Bronchial epithelial cell (primary cell): ENCODE data around the gene FRK. TPM values are rescaled to one million over a fixed set of nuclear protein-coding genes. Genes with fewer than 3 reads are reported as not detected.

Experiments
- DNase-seq: peaks from one replicate; pipeline ENCODE4 v3.0.0-alpha.2; 2010; ENCODE audit warnings: low read depth
- FAIRE-seq: peaks from 2 replicates; lab custom pipeline; 2011; peaks lifted over from hg19 to GRCh38; lab: Jason Lieb, UNC
- H3K27me3 ChIP-seq: 2 replicates; pipeline ENCODE4 v1.5.1; 2011; ENCODE audit warnings: low read length; ENCODE audit not compliant: control insufficient read depth, insufficient read depth
- H3K36me3 ChIP-seq: 2 replicates; pipeline ENCODE4 v1.5.1; 2011; ENCODE audit warnings: low read length; ENCODE audit not compliant: control insufficient read depth, insufficient read depth
- H3K4me3 ChIP-seq: 2 replicates; pipeline ENCODE4 v1.5.1; 2011; ENCODE audit warnings: mild to moderate bottlenecking, low read depth, low read length, control low read depth
- total RNA-seq: library from RNA; depleted of rRNA; stranded (reverse); fragments of >200 nt; gene quantifications from 2 replicates; pipeline ENCODE4 v1.2.1, GENCODE V29; 2014
- TF ChIP-seq, protein P1 (sequence below): IDR thresholded peaks from 2 replicates; pipeline ENCODE4 v1.5.1; 2011; ENCODE audit warnings: mild to moderate bottlenecking, moderate library complexity, low read length, control low read depth, inconsistent platforms; ENCODE audit not compliant: insufficient read depth, severe bottlenecking

FRK gene
- total RNA-seq, 1 donor from 2014 or later, result 1.3 TPM

GRCh38 chr6:116070616-116071389, 10.1 kb upstream of the FRK start:
- FAIRE-seq (no peak), DNase-seq (peak; percentile 84)

DNA sequence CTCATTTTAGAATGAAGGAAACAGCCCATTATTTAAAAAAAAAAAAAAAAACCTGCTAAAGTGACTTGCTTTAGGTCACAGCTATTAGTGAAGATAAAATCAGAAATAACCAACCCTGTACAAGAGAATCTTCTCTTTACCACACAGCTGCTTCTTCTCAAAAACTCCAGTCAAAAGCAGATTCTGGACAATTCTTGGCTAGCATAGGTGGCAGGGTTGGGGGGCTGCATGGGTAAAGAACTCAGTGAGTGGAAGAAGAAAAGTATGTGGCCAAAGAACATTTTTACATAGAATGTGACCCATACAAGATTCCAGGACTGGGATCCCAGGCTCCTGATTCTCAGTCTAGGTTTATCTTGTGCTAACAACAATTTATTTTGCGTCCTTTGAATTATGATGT, 9.4 kb upstream of the FRK start:
- Histone ChIP-seq H3K36me3 (no peaks in the 10 kb centered on the region), H3K4me3 (no peak overlapping the region), H3K27me3 (no peaks in the 10 kb centered on the region)
- FAIRE-seq (no peak), DNase-seq (no peak)
- TF ChIP-seq, protein P1, sequence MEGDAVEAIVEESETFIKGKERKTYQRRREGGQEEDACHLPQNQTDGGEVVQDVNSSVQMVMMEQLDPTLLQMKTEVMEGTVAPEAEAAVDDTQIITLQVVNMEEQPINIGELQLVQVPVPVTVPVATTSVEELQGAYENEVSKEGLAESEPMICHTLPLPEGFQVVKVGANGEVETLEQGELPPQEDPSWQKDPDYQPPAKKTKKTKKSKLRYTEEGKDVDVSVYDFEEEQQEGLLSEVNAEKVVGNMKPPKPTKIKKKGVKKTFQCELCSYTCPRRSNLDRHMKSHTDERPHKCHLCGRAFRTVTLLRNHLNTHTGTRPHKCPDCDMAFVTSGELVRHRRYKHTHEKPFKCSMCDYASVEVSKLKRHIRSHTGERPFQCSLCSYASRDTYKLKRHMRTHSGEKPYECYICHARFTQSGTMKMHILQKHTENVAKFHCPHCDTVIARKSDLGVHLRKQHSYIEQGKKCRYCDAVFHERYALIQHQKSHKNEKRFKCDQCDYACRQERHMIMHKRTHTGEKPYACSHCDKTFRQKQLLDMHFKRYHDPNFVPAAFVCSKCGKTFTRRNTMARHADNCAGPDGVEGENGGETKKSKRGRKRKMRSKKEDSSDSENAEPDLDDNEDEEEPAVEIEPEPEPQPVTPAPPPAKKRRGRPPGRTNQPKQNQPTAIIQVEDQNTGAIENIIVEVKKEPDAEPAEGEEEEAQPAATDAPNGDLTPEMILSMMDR, result no peak

More at GRCh38 chr6:116070616-116071389, 10.1 kb upstream of the FRK start:
- Histone ChIP-seq H3K4me3 (no peak overlapping the region), H3K27me3 (no peaks in the 10 kb centered on the region), H3K36me3 (no peaks in the 10 kb centered on the region)
- TF ChIP-seq, protein P1, result no peak

DNA sequence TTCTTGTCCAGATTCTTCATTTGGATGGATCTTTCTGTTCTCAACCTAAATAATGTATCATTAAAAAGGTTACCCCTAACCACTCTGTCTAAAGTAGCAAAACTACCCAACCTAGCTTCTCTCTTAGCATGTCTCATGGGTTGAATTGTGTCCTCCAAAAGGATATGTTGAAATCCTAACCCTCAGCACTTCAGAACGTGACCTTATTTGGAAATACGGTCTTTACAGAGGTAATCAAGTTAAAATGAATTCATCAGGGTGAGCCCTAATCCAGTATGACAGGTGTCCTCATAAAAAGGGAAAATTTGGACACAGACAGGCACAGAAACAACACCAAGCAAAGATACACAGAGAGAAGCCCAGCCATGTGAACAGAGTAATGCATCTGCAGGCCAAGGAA, 6.1 kb upstream of the FRK start:
- DNase-seq (no peak), FAIRE-seq (peak; percentile 83)
- TF ChIP-seq, protein P1, result no peak
- H3K4me3 ChIP-seq, result no peak overlapping the region
- no peaks in the 10 kb centered on the region for H3K36me3 ChIP-seq
- H3K27me3 ChIP-seq, result no peaks in the 10 kb centered on the region

- no peaks in the 10 kb centered on the region for H3K27me3 ChIP-seq
- FAIRE-seq (no peak), DNase-seq (no peak)
- no peaks in the 10 kb centered on the region for H3K36me3 ChIP-seq
- TF ChIP-seq, protein P1, result no peak
- H3K4me3 ChIP-seq, result no peak overlapping the region
Measured at GRCh38 chr6:116064666-116065065, 4.0 kb upstream of the FRK start.

DNA sequence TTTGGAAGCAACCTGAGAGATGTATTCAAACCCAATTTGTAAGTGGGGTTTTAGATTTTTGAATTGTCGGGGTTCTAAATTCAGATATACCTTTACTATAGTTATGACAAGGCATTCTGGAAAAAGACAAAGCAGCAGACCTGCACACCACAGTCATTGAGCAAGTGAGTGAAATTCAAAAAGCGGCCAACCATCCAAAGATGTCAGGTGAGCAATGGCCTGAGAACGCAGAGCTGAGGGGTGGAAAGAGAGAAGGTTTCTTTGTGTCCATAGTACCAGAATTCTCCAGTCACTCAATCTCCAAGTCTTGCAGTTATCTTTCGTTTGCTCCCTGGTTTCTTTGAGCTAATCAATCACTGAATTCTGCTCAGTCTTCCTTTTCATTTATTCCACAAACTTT, 1.8 kb upstream of the FRK start:
- TF ChIP-seq, protein P1, result no peak
- FAIRE-seq, result no peak
- DNase-seq, result no peak
- Histone ChIP-seq H3K27me3 (no peaks in the 10 kb centered on the region), H3K4me3 (no peak overlapping the region), H3K36me3 (no peaks in the 10 kb centered on the region)
